GM08714 (cell line): ENCODE results near the gene NT5DC2.

Experiments
- H3K4me3 ChIP-seq: fragments of 200-500 bp; sonication (Bioruptor generic); 2 replicates; pipeline ENCODE4 v1.5.1; 2014; ENCODE audit warnings: mild to moderate bottlenecking, low read length, inconsistent platforms
- ZNF274 ChIP-seq: IDR thresholded peaks from 2 replicates; pipeline ENCODE4 v1.6.1; 2012; ENCODE audit warnings: mild to moderate bottlenecking, low read depth, low read length

The NT5DC2 gene

GRCh38 chr3:52533623-52534280 lies at the start of gene NT5DC2:
Gene NT5DC2, minus strand, starts transcription at chr3:52533857. Its CDS starts 120 bp downstream, at chr3:52533737.
- no peak for TF ChIP-seq ZNF274
- H3K4me3 ChIP-seq: peak within 1 kb of the TSS; percentile 62

GRCh38 chr3:52574056-52574965 lies 40.7 kb upstream of the NT5DC2 start:
- no peak overlapping the region for H3K4me3 ChIP-seq

GRCh38 chr3:52572221-52572620 lies 38.6 kb upstream of the NT5DC2 start:
- H3K4me3 ChIP-seq: no peak overlapping the region
- no peak for TF ChIP-seq ZNF274

More at GRCh38 chr3:52574056-52574965, 40.7 kb upstream of the NT5DC2 start:
- no peak for TF ChIP-seq ZNF274

GRCh38 chr3:52570076-52570475 lies 36.4 kb upstream of the NT5DC2 start:
- TF ChIP-seq ZNF274: no peak
- H3K4me3 ChIP-seq: no peak overlapping the region

- no peak overlapping the region for H3K4me3 ChIP-seq
- TF ChIP-seq ZNF274: no peak
Measured at GRCh38 chr3:52568069-52568468, 34.4 kb upstream of the NT5DC2 start.

DNA sequence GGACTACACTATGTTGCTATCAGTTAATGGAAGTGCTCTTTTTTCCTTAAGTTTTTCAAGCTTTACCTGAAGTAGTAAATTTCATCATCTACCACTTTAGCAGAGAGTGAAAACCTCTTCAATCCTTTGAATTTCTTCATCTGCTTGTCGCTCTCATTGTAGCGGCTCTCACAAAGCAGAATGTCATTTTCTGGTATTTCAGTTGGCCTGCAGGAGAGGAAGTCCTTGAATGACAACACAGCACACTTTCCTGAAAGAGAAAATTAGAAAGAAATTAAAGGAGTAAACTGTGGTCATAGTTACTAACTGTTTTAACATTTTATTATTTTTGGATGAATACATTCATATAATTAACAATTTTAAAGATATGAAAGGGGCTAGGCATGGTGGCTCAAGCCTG lies 30.3 kb upstream of the NT5DC2 start:
- no peak for TF ChIP-seq ZNF274
- H3K4me3 ChIP-seq: no peak overlapping the region

DNA sequence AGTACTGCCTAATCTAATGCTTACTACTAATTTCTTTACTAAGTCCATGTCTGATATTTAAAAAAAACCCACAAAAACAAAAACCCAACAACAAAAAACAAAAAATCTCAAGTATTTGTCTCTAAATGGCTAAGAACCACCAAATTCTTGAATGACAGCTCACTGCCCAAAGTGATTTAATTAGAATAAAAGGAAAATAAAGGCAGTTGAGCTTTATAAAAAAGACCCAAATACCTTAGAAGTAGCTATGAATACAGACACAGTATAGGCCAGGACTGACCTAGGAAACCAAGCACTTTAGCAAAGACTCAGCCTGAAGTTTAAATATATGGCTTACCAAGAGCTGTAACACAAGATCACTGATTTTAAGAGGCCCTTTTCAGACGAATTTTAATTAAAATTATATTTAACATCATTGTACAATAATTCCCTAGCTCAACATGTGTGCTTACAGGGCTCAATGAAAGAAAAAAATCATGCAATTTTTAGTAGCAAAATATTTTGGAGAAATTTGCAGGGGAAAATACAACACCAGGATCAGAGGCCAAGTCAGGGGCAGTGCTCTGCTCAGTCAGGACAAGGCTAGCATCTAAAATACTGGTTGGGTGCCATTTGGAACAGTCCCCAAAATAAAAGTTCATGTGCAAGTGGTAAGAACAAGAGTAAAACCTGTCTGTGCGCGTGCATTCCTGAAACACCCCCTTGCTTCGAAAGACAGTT lies 27.5 kb upstream of the NT5DC2 start:
- no peak overlapping the region for H3K4me3 ChIP-seq
- TF ChIP-seq ZNF274: no peak

DNA sequence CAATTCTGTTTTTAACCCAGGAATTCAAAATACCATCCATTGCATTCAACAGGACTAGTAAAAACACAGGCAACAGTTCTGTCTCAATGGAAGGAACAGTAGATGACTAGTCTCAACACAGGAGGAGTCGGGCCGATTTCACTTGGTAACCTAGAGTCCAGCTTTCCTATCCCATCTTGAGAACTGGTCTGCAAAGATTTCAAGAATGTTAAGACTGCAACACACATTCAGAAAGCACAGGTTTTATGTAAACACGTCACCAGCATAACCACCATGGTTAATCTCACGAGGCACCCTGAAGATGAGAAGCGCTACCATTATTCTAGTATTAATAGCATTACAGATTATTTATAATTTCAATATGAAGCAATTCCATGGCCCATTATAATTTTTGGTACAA lies 24.8 kb upstream of the NT5DC2 start:
- no peak overlapping the region for H3K4me3 ChIP-seq
- TF ChIP-seq ZNF274: no peak

DNA sequence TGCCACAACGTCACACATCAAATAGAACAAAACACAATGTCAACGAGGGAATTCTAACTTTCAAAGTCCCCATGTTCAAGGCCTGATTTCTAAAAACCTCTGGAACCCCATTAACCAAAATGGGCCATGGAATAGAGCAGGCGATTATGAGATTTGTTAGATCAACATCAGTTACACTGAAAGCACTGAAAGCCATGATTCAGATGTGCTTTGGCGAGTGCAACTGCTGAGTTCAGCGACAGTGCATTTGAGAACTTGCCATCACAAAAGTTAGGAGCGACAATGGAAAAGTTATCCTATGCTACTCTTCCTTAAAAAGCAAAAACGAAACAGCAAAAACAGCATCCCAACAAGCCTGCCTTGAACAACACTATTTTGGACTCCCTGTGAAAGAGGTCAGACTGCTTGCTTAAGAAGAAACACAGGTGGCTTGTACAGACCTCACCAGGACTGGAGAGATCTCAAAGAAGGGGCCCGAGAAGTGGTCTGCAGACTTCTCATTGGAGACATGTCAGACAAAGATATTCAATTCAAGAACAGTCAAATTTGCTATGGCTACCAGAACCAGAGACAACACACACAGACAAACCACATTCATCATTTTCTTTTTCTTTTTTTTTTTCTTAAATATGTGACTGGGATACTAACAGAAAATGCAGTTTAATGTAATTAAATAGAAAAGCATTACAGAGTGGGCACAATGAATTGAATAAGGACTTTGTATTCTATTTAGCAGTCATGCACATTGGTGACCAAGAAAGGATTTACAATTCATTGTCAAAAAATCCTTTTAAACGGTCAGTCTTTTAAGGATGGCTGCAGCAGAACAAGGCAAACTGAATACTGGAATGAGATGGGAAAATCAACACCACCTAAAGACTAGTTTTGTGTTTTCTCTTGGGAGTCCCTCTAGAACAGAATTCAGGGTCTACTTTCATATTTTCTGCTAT lies 23.6 kb upstream of the NT5DC2 start:
- H3K4me3 ChIP-seq: no peak overlapping the region
- no peak for TF ChIP-seq ZNF274

DNA sequence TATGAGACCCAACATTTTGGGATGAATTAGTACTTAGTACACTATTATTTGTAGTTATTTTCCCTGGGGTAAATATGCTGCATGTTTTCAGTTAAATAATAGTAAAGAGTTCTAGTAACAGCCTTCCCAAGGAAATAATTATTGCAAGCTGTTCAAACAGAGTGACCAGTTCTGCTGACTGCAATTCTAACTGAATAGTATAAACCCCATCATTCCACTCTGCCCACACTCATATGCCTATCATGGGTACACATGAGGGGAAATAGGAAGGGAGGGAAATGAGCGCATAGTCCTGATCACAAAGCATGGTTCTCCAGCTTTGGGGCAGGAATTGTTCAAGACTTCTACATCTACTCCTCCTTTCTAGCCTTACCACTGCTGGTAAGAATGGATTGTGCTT lies 21.4 kb upstream of the NT5DC2 start:
- TF ChIP-seq ZNF274: no peak

DNA sequence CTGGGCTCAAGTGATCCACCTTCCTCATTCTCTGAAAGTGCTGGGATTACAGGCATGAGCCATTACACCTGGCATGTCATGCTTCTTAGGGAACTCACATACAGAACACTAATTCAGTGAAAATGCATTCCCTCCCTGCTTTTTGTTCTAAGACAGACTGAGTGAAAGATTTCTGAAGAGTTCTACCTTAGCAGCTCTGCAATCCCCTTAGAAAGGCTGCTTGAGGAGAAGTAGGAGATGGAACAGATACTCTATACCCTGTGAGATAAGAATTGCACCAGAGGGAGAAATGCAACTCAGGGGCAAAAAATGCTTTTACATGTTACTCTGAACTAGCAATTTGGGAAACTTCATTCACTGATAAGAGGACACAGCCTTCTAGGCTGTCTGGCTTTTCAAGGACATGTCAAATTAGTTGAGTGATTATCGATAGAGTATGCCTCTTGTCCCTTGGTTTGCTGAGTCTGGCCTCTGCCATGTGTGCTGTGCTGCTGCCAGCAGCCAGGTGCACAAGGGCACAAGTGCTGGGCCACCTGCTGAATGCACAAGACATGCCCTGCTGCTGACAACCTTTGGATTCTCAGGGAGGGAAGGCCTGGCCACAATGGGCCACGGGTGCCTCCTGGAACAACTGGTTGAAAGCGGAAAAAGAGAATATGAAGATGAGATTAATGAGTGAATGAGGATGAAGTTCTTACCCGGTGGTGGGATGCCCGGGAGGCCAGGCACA lies 20.5 kb upstream of the NT5DC2 start:
- no peak for TF ChIP-seq ZNF274
- no peak overlapping the region for H3K4me3 ChIP-seq

More for the DNA sequence above, 21.4 kb upstream of the NT5DC2 start:
- no peak overlapping the region for H3K4me3 ChIP-seq

DNA sequence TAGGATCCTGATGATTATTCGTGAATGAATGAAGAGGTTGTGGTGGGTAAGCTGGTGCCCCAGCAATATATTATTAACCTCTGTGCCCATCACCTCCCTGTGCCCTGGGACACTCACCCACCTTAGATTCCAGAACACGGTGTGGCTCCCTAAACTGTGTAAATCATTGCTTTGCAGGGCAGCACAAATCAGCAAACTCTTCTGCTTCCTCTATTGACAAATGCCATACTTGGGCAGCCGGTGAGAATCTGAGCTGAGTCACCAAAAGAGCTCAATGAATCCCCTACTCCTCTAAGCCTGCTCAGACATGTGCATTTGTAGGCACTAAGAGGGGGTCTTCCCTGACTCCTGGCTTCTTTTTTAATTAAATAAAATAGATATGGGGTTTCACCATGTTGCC lies 18.4 kb upstream of the NT5DC2 start:
- H3K4me3 ChIP-seq: no peak overlapping the region
- no peak for TF ChIP-seq ZNF274

- no peak overlapping the region for H3K4me3 ChIP-seq
- no peak for TF ChIP-seq ZNF274
Measured at GRCh38 chr3:52551118-52551517, 17.5 kb upstream of the NT5DC2 start.
